ENCODE data around the gene CD52.

DNA sequence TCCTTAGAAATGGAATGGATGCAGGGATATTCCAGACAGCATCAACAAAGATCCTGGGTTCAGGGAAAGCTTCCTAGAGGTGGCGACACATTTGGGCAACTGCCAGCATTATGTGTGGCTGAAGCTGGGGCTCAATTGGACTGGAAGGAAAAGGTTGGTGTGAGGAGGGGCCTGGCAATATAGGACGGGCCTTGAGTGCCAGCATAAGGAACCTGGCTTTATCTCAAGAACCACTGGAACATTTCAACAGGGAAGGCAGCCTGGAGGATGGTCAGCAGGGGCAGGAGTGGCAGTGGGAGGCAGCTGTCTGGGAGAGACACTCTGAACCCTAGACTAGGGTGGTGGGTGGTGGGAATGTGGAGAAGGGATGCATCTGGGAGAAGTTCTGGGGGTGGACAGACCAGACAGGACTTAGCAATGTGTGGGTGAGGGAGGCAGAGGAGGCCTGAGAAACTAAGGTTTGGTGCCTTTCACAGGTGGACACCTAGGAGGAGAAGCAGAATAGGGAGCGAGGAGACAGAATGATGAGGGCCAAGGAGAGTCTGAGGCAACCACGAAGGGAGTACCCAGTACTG lies 34.4 kb upstream of the CD52 start:
- TF ChIP-seq, protein P1, sequence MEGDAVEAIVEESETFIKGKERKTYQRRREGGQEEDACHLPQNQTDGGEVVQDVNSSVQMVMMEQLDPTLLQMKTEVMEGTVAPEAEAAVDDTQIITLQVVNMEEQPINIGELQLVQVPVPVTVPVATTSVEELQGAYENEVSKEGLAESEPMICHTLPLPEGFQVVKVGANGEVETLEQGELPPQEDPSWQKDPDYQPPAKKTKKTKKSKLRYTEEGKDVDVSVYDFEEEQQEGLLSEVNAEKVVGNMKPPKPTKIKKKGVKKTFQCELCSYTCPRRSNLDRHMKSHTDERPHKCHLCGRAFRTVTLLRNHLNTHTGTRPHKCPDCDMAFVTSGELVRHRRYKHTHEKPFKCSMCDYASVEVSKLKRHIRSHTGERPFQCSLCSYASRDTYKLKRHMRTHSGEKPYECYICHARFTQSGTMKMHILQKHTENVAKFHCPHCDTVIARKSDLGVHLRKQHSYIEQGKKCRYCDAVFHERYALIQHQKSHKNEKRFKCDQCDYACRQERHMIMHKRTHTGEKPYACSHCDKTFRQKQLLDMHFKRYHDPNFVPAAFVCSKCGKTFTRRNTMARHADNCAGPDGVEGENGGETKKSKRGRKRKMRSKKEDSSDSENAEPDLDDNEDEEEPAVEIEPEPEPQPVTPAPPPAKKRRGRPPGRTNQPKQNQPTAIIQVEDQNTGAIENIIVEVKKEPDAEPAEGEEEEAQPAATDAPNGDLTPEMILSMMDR (IDR thresholded peaks at IDR 0.05), result no peak
- no peak for TF ChIP-seq POLR2A (IDR thresholded peaks at IDR 0.05)
